Smooth muscle cell (in vitro differentiated cells): Measurements from ENCODE around the gene SLC16A3. TPM values are rescaled to one million over a fixed set of nuclear protein-coding genes. Genes with fewer than 3 reads are reported as not detected.

Source experiments
- DNase-seq: peaks from one replicate; lab custom pipeline; 2025; ENCODE audit not compliant: unreplicated experiment; lab: John Stamatoyannopoulos, UW
- H2AFZ ChIP-seq: fragments of 200-600 bp; sonication (generic); 2 replicates; pipeline ENCODE4 v1.6.0; 2016; ENCODE audit warnings: antibody characterized with exemption, low read depth, mild to moderate bottlenecking
- H3F3A ChIP-seq: fragments of 200-600 bp; sonication (generic); 2 replicates; pipeline ENCODE4 v1.6.0; 2017; ENCODE audit warnings: antibody characterized with exemption, low read depth
- H3K27ac ChIP-seq: fragments of 200-600 bp; sonication (generic); 2 replicates; pipeline ENCODE4 v1.5.1; 2016; ENCODE audit warnings: low read depth, mild to moderate bottlenecking
- H3K27me3 ChIP-seq: fragments of 200-600 bp; sonication (generic); 2 replicates; pipeline ENCODE4 v1.6.1; 2016; ENCODE audit warnings: low read depth, mild to moderate bottlenecking
- H3K36me3 ChIP-seq: fragments of 200-600 bp; sonication (generic); 2 replicates; pipeline ENCODE4 v1.5.1; 2016; ENCODE audit warnings: low read depth
- H3K4me1 ChIP-seq: fragments of 200-600 bp; sonication (generic); 2 replicates; pipeline ENCODE4 v1.5.1; 2016; ENCODE audit warnings: low read depth
- H3K4me2 ChIP-seq: fragments of 200-600 bp; sonication (generic); 2 replicates; pipeline ENCODE4 v1.6.0; 2016; ENCODE audit warnings: mild to moderate bottlenecking
- H3K4me3 ChIP-seq: fragments of 200-600 bp; sonication (generic); 2 replicates; pipeline ENCODE4 v1.5.1; 2016; ENCODE audit warnings: mild to moderate bottlenecking
- H3K79me2 ChIP-seq: fragments of 200-600 bp; sonication (generic); 2 replicates; pipeline ENCODE4 v1.6.0; 2016; ENCODE audit warnings: low read depth, mild to moderate bottlenecking
- H3K9ac ChIP-seq: fragments of 200-600 bp; sonication (generic); 2 replicates; pipeline ENCODE4 v1.6.0; 2016; ENCODE audit warnings: low read depth
- H3K9me3 ChIP-seq: fragments of 200-600 bp; sonication (generic); replicated peaks from 2 replicates; pipeline ENCODE4 v1.5.1; 2016; ENCODE audit warnings: low read depth
- H4K20me1 ChIP-seq: fragments of 200-600 bp; sonication (generic); 2 replicates; pipeline ENCODE4 v1.6.0; 2016; ENCODE audit warnings: low read depth
- CTCF ChIP-seq: fragments of 200-600 bp; sonication (generic); IDR thresholded peaks from 2 replicates; pipeline ENCODE4 v1.5.1; 2017; ENCODE audit warnings: borderline replicate concordance, mild to moderate bottlenecking, antibody characterized with exemption; ENCODE audit not compliant: insufficient read depth, poor library complexity, severe bottlenecking
- WGBS: methylation state at CpG from one replicate; pipeline ENCODE4 v1.1.7; 2016; ENCODE audit warnings: low lambda C conversion rate; 5-methylcytosine and 5-hydroxymethylcytosine counted together
- polyA plus RNA-seq: library from polyadenylated mRNA; unstranded; fragments of >200 nt; fragmentation: Nextera tagmentation; extraction: Ambion mirVana; gene quantifications from 2 replicates; pipeline ENCODE4 v1.2.1, GENCODE V29; 2016
- total RNA-seq: library from RNA; depleted of rRNA; stranded (reverse); fragments of >200 nt; gene quantifications from 2 replicates; pipeline ENCODE4 v1.2.3, GENCODE V29; 2014

SLC16A3 gene
- total and polyA plus RNA-seq, 2 experiments from 2014 or later: 83.3 to 180 TPM

- Histone ChIP-seq H3K27ac (peak within 1 kb of the TSS; percentile 99), H3K36me3 (no peaks in the 10 kb centered on the region), H2AFZ (peak within 1 kb of the TSS; percentile 94), H3K79me2 (peaks cover 49% of the 10 kb centered on the region), H3K9ac (peak within 1 kb of the TSS; percentile 99), H3K4me2 (peak within 1 kb of the TSS; percentile 99), H3K4me1 (peaks cover 13% of the 10 kb centered on the region), H3K9me3 (no peaks in the 10 kb centered on the region), H3K4me3 (peak within 1 kb of the TSS; percentile 89), H4K20me1 (peaks cover 41% of the 10 kb centered on the region), H3K27me3 (no peaks in the 10 kb centered on the region), H3F3A (peaks cover 7% of the 10 kb centered on the region)
- DNase-seq: peak; percentile 89
- 5% methylated on average over 72 of the region's 80 CpGs for WGBS
- no peak for TF ChIP-seq CTCF
Measured at GRCh38 chr17:82273327-82274133, 44.7 kb downstream of the SLC16A3 start, which contains the start of gene CSNK1D. TSS of gene CSNK1D (minus strand) at chr17:82273700. CDS start at chr17:82273381, 319 bp downstream.

- H3K27me3 ChIP-seq: no peaks in the 10 kb centered on the region
- peaks cover 13% of the 10 kb centered on the region for H3K4me1 ChIP-seq
- no peaks in the 10 kb centered on the region for H3K9me3 ChIP-seq
- H3K4me3 ChIP-seq: peak overlapping the region; percentile 89
- H3K27ac ChIP-seq: no peak overlapping the region
- peak overlapping the region; percentile 99 for H3K4me2 ChIP-seq
- peaks cover 33% of the 10 kb centered on the region for H4K20me1 ChIP-seq
- DNase-seq: no peak
- no peaks in the 10 kb centered on the region for H3K36me3 ChIP-seq
- TF ChIP-seq CTCF: no peak
- peaks cover under 1% of the 10 kb centered on the region for H3F3A ChIP-seq
- peaks cover 41% of the 10 kb centered on the region for H3K79me2 ChIP-seq
- WGBS: 82% methylated on average over 26 of the region's 27 CpGs
- peak overlapping the region; percentile 99 for H3K9ac ChIP-seq
- peak overlapping the region; percentile 94 for H2AFZ ChIP-seq
Measured at GRCh38 chr17:82274134-82275020, 45.5 kb downstream of the SLC16A3 start.

- H3F3A ChIP-seq: no peaks in the 10 kb centered on the region
- H2AFZ ChIP-seq: no peak overlapping the region
- no peaks in the 10 kb centered on the region for H3K9me3 ChIP-seq
- no peak overlapping the region for H3K9ac ChIP-seq
- no peaks in the 10 kb centered on the region for H3K36me3 ChIP-seq
- no peak for DNase-seq
- no peak overlapping the region for H3K4me2 ChIP-seq
- peaks cover 13% of the 10 kb centered on the region for H3K4me1 ChIP-seq
- 92% methylated on average over 14 of the region's 14 CpGs for WGBS
- no peak overlapping the region for H3K4me3 ChIP-seq
- no peak overlapping the region for H3K27ac ChIP-seq
- peaks cover 24% of the 10 kb centered on the region for H4K20me1 ChIP-seq
- H3K79me2 ChIP-seq: peaks cover 31% of the 10 kb centered on the region
- H3K27me3 ChIP-seq: no peaks in the 10 kb centered on the region
- TF ChIP-seq CTCF: no peak
Measured at GRCh38 chr17:82275326-82275725, 46.5 kb downstream of the SLC16A3 start.
